ENCODE measurements around the gene NBPF20. TPM values are rescaled to one million over a fixed set of nuclear protein-coding genes. Genes with fewer than 3 reads are reported as not detected.
A peak's percentile ranks its signal among the peaks of the same experiment; 100 is the strongest.
"Not testable (repeated sequence)": the region's sequence is repeated elsewhere in the genome, so short reads cannot be mapped to it uniquely, and the experiment has no call there.

NBPF20 gene
- total and polyA plus RNA-seq, 9 donors = 3.1 to 9.4 (median 4.3) TPM

DNA sequence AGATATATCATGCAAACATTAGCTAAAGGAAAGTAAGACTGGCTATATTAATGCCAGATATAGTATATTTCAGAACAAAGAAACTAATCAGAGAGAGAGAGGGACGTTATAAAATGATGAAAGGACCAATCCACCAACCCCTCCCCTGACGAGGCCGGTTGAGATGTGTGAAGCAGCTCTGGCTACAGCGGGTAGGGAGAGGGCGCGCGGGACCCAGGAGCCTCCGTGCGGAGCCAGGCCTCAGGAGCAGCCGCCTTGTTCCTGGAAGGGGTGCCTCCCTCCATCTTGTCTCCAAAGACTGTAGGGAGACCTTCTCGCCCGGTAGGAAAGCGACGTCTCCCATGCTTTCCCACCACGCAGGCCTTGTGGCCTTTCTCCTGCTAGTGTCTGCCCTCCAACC, 5.4 kb upstream of the NBPF20 start:
- WGBS (ENCODE audit: insufficient coverage) = no CpG with 5 or more reads among the region's 15 CpGs
- H3K36me3 ChIP-seq (ENCODE audit: control insufficient read depth, insufficient read depth, low read length); H3K27ac ChIP-seq (ENCODE audit: low read length); H3K4me3 ChIP-seq (ENCODE audit: low read length); H3K9me3 ChIP-seq (replicated peaks; ENCODE audit: control insufficient read depth, low read depth, low read length); H3K4me1 ChIP-seq (ENCODE audit: control insufficient read depth, insufficient read depth, low read length); DNase-seq: not testable (repeated sequence)
- H3K27me3 ChIP-seq (ENCODE audit: control insufficient read depth, insufficient read depth, low read length) = peaks cover 23% of the 10 kb centered on the region

DNA sequence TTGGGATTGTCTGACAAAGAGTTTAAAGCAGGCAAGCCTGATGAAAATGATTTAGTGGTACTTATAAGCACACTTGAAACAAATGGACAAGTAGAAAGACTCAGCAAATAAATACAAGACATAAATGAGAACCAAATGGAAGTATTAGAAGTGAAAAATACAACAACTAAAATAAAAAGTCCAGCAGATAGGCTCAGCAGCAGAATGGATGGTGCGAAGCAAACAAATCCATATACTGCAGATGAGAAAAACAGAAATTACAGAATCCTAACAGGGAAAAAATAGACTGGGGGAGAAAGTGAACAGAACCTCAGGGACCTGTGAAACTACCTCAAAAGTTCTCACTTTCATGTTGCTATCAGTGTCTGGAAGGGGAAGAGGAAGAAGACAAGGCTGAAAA, 3.9 kb upstream of the NBPF20 start:
- peaks cover 23% of the 10 kb centered on the region for H3K27me3 ChIP-seq (ENCODE audit: control insufficient read depth, insufficient read depth, low read length)
- H3K4me3 ChIP-seq (ENCODE audit: low read length); H3K9me3 ChIP-seq (replicated peaks; ENCODE audit: control insufficient read depth, low read depth, low read length); H3K36me3 ChIP-seq (ENCODE audit: control insufficient read depth, insufficient read depth, low read length); H3K27ac ChIP-seq (ENCODE audit: low read length); DNase-seq; H3K4me1 ChIP-seq (ENCODE audit: control insufficient read depth, insufficient read depth, low read length): not testable (repeated sequence)
- WGBS (ENCODE audit: insufficient coverage) = no CpG with 5 or more reads among the region's 1 CpG

DNA sequence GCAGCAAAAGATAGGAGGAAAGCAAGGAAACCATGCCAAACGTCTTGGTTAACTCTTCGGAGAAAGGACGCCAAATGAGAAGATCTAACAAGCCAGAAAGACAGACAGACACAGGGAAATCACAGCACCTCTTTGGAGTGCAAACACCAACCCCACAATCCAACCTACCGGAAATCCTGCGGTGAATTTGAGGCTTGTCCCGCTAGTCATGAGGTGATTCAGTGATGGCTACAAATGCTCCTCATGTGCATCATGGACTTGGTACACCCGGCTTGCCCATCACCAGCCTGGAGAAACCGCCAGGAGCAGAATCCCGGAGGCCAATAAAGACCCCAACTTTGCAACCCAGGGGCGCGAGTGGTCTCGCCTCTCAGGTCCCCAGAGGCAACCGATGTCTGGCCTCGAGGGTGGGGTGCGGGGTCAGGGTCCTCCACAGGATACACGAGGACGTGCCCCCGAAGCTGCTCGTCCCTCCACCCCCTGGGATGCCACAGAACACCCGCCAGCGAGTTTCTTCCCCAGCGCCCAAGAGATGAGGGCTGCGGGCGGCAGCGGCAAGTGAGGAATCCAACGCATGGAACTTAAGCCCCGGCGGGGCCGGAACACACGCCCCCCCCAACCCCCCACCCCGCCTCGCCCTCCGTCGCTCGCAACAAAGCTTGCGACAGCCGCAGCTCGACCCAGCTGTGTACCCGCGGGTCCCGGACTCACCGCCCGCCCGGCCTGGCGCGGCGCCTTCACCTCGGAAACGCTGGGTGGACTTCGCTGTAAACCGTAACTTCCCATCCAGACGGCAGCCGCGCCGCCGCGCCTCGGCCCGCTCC, 579 bp downstream of the NBPF20 start:
- 0% methylated on average over 10 of the region's 59 CpGs for WGBS (ENCODE audit: insufficient coverage)
- DNase-seq = peak; percentile 11
- not testable (repeated sequence) for H3K27me3 ChIP-seq (ENCODE audit: control insufficient read depth, insufficient read depth, low read length); H3K4me1 ChIP-seq (ENCODE audit: control insufficient read depth, insufficient read depth, low read length); H3K9me3 ChIP-seq (replicated peaks; ENCODE audit: control insufficient read depth, low read depth, low read length); H3K36me3 ChIP-seq (ENCODE audit: control insufficient read depth, insufficient read depth, low read length); H3K27ac ChIP-seq (ENCODE audit: low read length)
- H3K4me3 ChIP-seq (ENCODE audit: low read length) = peak overlapping the region; percentile 52

DNA sequence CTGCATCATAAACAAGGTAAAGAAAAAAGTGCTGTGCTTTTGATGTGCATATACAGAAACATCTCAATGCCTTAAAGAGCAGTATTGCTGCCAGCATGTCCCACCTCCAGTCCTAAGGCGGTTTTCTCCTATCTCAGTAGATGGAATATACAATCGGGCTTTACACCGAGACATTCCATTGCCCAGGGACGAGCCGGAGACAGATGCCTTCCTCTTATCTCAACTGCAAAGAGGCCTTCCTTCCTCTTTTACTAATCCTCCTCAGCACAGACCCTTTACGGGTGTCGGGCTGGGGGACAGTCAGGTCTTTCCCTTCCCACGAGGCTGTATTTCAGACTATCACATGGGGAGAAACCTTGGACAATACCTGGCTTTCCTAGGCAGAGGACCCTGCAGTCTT, 10.3 kb downstream of the NBPF20 start:
- not testable (repeated sequence) for H3K27me3 ChIP-seq (ENCODE audit: control insufficient read depth, insufficient read depth, low read length); H3K4me1 ChIP-seq (ENCODE audit: control insufficient read depth, insufficient read depth, low read length); H3K27ac ChIP-seq (ENCODE audit: low read length); H3K9me3 ChIP-seq (replicated peaks; ENCODE audit: control insufficient read depth, low read depth, low read length); H3K4me3 ChIP-seq (ENCODE audit: low read length); H3K36me3 ChIP-seq (ENCODE audit: control insufficient read depth, insufficient read depth, low read length); DNase-seq
- WGBS (ENCODE audit: insufficient coverage) = no CpG with 5 or more reads among the region's 8 CpGs

DNA sequence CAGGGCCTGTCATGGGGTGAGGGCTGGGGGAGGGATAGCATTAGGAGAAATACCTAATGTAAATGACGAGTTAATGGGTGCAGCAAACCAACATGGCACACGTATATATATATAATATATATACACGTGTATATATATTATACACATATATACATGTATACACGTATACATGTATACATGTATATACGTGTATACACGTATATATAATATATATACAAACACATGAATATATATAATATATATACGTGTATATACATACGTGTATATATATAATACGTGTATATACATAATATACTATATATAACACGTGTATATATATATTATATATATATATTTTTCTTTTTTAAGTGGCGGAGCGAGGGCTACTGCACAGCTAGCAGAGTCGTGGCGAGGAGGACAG, 18.1 kb downstream of the NBPF20 start:
- not testable (repeated sequence) for H3K9me3 ChIP-seq (replicated peaks; ENCODE audit: control insufficient read depth, low read depth, low read length); H3K36me3 ChIP-seq (ENCODE audit: control insufficient read depth, insufficient read depth, low read length); H3K4me3 ChIP-seq (ENCODE audit: low read length); H3K27me3 ChIP-seq (ENCODE audit: control insufficient read depth, insufficient read depth, low read length); H3K4me1 ChIP-seq (ENCODE audit: control insufficient read depth, insufficient read depth, low read length); DNase-seq; H3K27ac ChIP-seq (ENCODE audit: low read length)
- WGBS (ENCODE audit: insufficient coverage) = no CpG with 5 or more reads among the region's 14 CpGs

DNA sequence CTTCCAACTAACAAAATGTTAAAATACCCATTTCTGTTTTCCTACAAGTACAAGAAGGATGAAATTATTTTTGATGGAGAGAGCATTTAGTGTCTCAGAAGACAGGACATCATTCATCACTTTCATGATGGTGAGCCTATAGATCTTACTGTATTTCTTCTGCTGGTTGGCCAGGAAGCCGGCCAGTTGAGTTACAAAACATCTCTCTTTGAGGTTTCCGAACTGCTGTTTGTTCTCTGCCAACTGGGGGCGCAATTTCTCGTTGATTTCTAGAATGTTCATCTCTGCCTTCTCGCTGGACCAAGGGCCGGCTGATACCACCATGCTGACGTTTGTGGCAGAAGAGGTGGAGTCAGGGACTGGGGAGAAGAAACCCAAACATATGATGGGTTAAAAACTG, 20.5 kb downstream of the NBPF20 start:
- H3K27ac ChIP-seq (ENCODE audit: low read length); DNase-seq; H3K27me3 ChIP-seq (ENCODE audit: control insufficient read depth, insufficient read depth, low read length); H3K4me1 ChIP-seq (ENCODE audit: control insufficient read depth, insufficient read depth, low read length); H3K9me3 ChIP-seq (replicated peaks; ENCODE audit: control insufficient read depth, low read depth, low read length); H3K4me3 ChIP-seq (ENCODE audit: low read length); H3K36me3 ChIP-seq (ENCODE audit: control insufficient read depth, insufficient read depth, low read length): not testable (repeated sequence)
- WGBS (ENCODE audit: insufficient coverage) = no CpG with 5 or more reads among the region's 7 CpGs

DNA sequence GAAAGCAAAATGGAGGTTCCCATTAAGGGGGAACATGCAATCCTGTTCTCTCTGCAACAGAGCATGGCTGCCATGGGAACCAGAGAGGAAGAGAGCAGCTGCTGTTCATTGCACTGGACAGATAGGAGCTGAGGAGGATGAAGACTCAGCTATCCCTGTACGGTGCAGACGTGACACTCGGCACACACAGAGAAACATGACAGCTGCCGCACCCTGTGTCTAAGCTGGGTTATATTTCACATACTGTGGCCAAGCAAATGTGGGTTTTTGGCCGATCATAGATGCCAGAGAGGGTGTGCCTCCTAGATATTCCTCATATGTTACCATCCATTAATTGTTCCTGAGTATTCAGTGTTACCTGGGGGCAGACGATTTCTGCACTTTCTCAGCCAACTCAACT, 24.7 kb downstream of the NBPF20 start:
- peak overlapping the region; percentile 35 for H3K27ac ChIP-seq (ENCODE audit: low read length)
- not testable (repeated sequence) for H3K27me3 ChIP-seq (ENCODE audit: control insufficient read depth, insufficient read depth, low read length); H3K9me3 ChIP-seq (replicated peaks; ENCODE audit: control insufficient read depth, low read depth, low read length); H3K36me3 ChIP-seq (ENCODE audit: control insufficient read depth, insufficient read depth, low read length); H3K4me3 ChIP-seq (ENCODE audit: low read length); H3K4me1 ChIP-seq (ENCODE audit: control insufficient read depth, insufficient read depth, low read length)
- 58% methylated on average over 4 of the region's 6 CpGs for WGBS (ENCODE audit: insufficient coverage)
- DNase-seq = peak; percentile 72

Other genes with a start within 250 kb of the NBPF20 start
- not detected for gene PPIAL4D, start 183.4 kb downstream of the NBPF20 start, total RNA-seq
- gene PPIAL4D, start 183.4 kb downstream of the NBPF20 start, polyA plus RNA-seq (ENCODE audit: insufficient read depth in 1 of 8, insufficient read length in 8 of 8, low replicate concordance in 1 of 8) = under 1 TPM in 1 of 8 donors, not detected in 7; 0.42 TPM
- 16.9 TPM for gene GPR89A, start 182.4 kb upstream of the NBPF20 start, total RNA-seq
- gene GPR89A, start 182.4 kb upstream of the NBPF20 start, polyA plus RNA-seq (ENCODE audit: insufficient read depth in 1 of 8, insufficient read length in 8 of 8, low replicate concordance in 1 of 8) = 10 to 100 TPM in 7 of 8 donors, 1 to 10 TPM in 1; 8.5 to 15.6 (median 13.2) TPM